ENCODE measurements around the gene IGLL1. TPM values are rescaled to one million over a fixed set of nuclear protein-coding genes. Genes with fewer than 3 reads are reported as not detected.
"Not testable (repeated sequence)": the region's sequence is repeated elsewhere in the genome, so short reads cannot be mapped to it uniquely, and the experiment has no call there.

Gene IGLL1
- total RNA-seq, 4 donors from 2014 or later, result not detected

DNA sequence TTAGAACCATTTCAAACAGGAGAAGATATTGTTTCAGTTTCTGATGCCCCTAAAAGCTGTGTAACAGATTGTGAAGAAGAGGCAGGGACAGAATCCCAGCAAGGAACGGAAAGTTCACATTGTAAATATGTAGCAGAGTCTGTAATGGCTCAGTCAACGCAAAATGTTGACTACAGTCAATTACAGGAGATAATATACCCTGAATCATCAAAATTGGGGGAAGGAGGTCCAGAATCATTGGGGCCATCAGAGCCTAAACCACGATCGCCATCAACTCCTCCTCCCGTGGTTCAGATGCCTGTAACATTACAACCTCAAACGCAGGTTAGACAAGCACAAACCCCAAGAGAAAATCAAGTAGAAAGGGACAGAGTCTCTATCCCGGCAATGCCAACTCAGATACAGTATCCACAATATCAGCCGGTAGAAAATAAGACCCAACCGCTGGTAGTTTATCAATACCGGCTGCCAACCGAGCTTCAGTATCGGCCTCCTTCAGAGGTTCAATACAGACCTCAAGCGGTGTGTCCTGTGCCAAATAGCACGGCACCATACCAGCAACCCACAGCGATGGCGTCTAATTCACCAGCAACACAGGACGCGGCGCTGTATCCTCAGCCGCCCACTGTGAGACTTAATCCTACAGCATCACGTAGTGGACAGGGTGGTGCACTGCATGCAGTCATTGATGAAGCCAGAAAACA lies 40.8 kb downstream of the IGLL1 start:
- peak; percentile 79 to 94 for DNase-seq (ENCODE audit: low spot score in 2 of 2)
- intact Hi-C loops (cut with DNase I; ENCODE audit: low total_unique reads), result loop anchor here (10.0 kb wide), 2 partner anchors 154 to 306 kb away; no protein-coding TSS in a partner anchor
- H3K4me3 ChIP-seq (ENCODE audit: low read depth, poor library complexity, severe bottlenecking), result no peak overlapping the region
- 25 to 27% methylated on average over 21 of the region's 21 CpGs for WGBS, 2 donors
- TF ChIP-seq, protein P1, sequence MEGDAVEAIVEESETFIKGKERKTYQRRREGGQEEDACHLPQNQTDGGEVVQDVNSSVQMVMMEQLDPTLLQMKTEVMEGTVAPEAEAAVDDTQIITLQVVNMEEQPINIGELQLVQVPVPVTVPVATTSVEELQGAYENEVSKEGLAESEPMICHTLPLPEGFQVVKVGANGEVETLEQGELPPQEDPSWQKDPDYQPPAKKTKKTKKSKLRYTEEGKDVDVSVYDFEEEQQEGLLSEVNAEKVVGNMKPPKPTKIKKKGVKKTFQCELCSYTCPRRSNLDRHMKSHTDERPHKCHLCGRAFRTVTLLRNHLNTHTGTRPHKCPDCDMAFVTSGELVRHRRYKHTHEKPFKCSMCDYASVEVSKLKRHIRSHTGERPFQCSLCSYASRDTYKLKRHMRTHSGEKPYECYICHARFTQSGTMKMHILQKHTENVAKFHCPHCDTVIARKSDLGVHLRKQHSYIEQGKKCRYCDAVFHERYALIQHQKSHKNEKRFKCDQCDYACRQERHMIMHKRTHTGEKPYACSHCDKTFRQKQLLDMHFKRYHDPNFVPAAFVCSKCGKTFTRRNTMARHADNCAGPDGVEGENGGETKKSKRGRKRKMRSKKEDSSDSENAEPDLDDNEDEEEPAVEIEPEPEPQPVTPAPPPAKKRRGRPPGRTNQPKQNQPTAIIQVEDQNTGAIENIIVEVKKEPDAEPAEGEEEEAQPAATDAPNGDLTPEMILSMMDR (IDR thresholded peaks at IDR 0.05), result peak in 1 of 3 donors; percentile 69
- TF ChIP-seq POLR2A (IDR thresholded peaks at IDR 0.05), result no peak

DNA sequence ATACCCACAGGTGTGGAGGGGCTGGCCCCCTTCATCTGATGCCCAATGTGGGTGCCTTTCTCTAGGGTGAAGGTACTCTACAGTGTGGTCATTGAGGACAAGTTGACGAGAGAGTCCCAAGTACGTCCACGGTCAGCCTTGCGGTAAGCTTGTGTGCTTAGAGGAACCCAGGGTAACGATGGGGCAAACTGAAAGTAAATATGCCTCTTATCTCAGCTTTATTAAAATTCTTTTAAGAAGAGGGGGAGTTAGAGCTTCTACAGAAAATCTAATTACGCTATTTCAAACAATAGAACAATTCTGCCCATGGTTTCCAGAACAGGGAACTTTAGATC lies 41.4 kb downstream of the IGLL1 start:
- DNase-seq (ENCODE audit: low spot score in 2 of 2), result not testable (repeated sequence)

DNA sequence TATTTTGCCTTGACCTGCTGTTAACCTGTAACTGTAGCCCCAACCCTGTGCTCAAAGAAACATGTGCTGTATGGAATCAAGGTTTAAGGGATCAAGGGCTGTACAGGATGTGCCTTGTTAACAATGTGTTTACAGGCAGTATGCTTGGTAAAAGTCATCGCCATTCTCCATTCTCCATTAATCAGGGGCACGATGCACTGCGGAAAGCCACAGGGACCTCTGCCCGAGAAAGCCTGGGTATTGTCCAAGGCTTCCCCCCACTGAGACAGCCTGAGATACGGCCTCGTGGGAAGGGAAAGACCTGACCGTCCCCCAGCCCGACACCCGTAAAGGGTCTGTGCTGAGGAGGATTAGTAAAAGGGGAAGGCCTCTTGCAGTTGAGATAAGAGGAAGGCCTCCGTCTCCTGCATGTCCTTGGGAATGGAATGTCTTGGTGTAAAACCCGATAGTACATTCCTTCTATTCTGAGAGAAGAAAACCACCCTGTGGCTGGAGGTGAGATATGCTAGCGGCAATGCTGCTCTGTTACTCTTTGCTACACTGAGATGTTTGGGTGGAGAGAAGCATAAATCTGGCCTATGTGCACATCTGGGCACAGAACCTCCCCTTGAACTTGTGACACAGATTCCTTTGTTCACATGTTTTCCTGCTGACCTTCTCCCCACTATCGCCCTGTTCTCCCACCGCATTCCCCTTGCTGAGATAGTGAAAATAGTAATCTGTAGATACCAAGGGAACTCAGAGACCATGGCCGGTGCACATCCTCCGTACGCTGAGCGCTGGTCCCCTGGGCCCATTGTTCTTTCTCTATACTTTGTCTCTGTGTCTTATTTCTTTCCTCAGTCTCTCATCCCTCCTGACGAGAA lies 42.0 kb downstream of the IGLL1 start:
- intact Hi-C loops (cut with DNase I; ENCODE audit: low total_unique reads), result loop anchor here (10.0 kb wide), 2 partner anchors 153 to 307 kb away; no protein-coding TSS in a partner anchor
- not testable (repeated sequence) for H3K4me3 ChIP-seq (ENCODE audit: low read depth, poor library complexity, severe bottlenecking)
- peak in 1 of 2 donors; percentile 75 for DNase-seq (ENCODE audit: low spot score in 2 of 2)
- WGBS, 2 donors, result 83% methylated on average over 19 of the region's 19 CpGs

More for the DNA sequence above, 41.4 kb downstream of the IGLL1 start:
- H3K4me3 ChIP-seq (ENCODE audit: low read depth, poor library complexity, severe bottlenecking), result not testable (repeated sequence)
- intact Hi-C loops (cut with DNase I; ENCODE audit: low total_unique reads), result loop anchor here (10.0 kb wide), 2 partner anchors 154 to 306 kb away; no protein-coding TSS in a partner anchor
- WGBS, 2 donors, result 91 to 96% methylated on average over 6 of the region's 6 CpGs

DNA sequence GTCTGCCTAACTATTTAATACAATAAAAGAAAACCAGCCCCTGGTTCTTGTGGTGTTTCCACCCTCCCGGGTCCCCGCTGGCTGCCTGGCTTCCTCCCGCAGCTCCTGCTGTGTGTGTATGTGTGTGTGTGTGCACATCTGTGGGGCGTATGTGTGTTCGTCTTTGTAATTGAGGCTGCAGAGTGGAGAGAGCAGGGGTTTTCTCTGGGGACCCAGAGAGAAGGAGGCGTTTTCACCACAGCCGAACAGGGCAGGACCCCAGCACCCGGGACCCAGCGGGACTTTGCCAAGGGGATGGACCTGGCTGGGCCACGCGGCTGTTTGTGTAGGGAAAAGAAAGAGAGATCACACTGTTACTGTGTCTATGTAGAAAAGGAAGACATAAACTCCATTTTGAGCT lies 42.7 kb downstream of the IGLL1 start:
- TF ChIP-seq, protein P1 (IDR thresholded peaks at IDR 0.05), result no peak
- no peak for TF ChIP-seq POLR2A (IDR thresholded peaks at IDR 0.05)
- 63 to 71% methylated on average over 11 of the region's 11 CpGs for WGBS, 2 donors
- DNase-seq (ENCODE audit: low spot score in 2 of 2), result peak in 1 of 2 donors; percentile 50
- intact Hi-C loops (cut with DNase I; ENCODE audit: low total_unique reads), result loop anchor here (10.0 kb wide), 2 partner anchors 153 to 307 kb away; no protein-coding TSS in a partner anchor
- no peak overlapping the region for H3K4me3 ChIP-seq (ENCODE audit: low read depth, poor library complexity, severe bottlenecking)

DNA sequence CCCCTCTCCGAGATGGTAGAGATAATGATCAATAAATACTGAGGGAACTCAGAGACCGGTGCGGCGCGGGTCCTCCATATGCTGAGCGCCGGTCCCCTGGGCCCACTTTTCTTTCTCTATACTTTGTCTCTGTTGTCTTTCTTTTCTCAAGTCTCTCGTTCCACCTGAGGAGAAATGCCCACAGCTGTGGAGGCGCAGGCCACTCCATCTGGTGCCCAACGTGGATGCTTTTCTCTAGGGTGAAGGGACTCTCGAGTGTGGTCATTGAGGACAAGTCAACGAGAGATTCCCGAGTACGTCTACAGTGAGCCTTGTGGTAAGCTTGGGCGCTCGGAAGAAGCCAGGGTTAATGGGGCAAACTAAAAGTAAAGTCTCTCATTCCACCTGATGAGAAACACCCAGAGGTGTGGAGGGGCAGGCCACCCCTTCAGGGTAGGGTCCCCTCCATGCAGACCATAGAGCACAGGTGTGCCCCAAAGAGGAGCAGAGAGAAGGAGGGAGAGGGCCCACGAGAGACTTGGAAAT lies 43.2 kb downstream of the IGLL1 start:
- WGBS, 2 donors, result 84 to 87% methylated on average over 17 of the region's 17 CpGs
- intact Hi-C loops (cut with DNase I; ENCODE audit: low total_unique reads), result loop anchor here (10.0 kb wide), 2 partner anchors 152 to 308 kb away; no protein-coding TSS in a partner anchor
- H3K4me3 ChIP-seq (ENCODE audit: low read depth, poor library complexity, severe bottlenecking), result no peak overlapping the region
- TF ChIP-seq POLR2A (IDR thresholded peaks at IDR 0.05), result no peak
- TF ChIP-seq, protein P1 (IDR thresholded peaks at IDR 0.05), result no peak
- peak in 1 of 2 donors; percentile 68 for DNase-seq (ENCODE audit: low spot score in 2 of 2)

DNA sequence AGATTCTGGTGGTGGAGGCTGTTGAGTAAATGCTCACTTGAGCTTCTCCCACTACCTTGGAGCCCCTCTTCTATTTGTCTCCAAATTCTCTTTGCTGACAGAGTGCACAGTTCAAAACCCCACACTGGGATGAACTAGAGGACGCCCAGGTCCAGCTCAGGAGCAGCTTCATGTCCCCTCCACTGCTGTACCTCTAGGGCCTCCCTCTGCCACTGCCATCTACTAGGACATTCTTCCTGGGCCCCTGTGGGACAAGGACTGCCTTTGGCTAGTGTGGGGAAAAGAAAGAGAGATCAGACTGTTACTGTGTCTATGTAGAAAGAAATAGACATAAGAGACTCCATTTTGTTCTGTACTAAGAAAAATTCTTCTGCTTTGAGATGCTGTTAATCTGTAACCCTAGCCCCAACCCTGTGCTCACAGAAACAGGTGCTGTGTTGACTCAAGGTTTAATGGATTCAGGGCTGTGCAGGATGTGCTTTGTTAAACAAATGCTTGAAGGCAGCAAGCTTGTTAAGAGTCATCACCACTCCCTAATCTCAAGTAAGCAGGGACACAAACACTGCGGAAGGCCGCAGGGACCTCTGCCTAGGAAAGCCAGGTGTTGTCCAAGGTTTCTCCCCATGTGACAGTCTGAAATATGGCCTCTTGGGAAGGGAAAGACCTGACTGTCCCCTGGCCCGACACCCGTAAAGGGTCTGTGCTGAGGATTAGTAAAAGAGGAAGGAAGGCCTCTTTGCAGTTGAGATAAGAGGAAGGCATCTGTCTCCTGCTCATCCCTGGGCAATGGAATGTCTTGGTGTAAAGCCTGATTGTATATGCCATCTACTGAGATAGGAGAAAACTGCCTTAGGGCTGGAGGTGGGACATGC lies 44.1 kb downstream of the IGLL1 start:
- not testable (repeated sequence) for H3K4me3 ChIP-seq (ENCODE audit: low read depth, poor library complexity, severe bottlenecking)
- 68% methylated on average over 5 of the region's 5 CpGs for WGBS, 2 donors
- intact Hi-C loops (cut with DNase I; ENCODE audit: low total_unique reads), result loop anchor here (10.0 kb wide), 2 partner anchors 151 to 309 kb away; no protein-coding TSS in a partner anchor
- peak in 1 of 2 donors; percentile 77 for DNase-seq (ENCODE audit: low spot score in 2 of 2)
